Stomach smooth muscle (tissue), 2 donors: ENCODE measurements around the gene CLEC4E.
"Not testable (repeated sequence)": the region's sequence is repeated elsewhere in the genome, so short reads cannot be mapped to it uniquely, and the experiment has no call there.

Experiments used
- H3K27ac ChIP-seq: one replicate; pipeline ENCODE4 v1.7.0; 2013; ENCODE audit warnings: mild to moderate bottlenecking, low read length, inconsistent platforms
- H3K27me3 ChIP-seq, 2 donors: one replicate each; pipeline ENCODE4 v1.7.0; 2013; ENCODE audit warnings: low read length in 2 of 2; ENCODE audit not compliant: insufficient read depth in 2 of 2, control insufficient read depth in 1 of 2
- H3K36me3 ChIP-seq, 2 donors: one replicate each; pipeline ENCODE4 v1.7.0; 2013; ENCODE audit warnings: low read length in 2 of 2; ENCODE audit not compliant: control insufficient read depth in 2 of 2, insufficient read depth in 2 of 2
- H3K4me1 ChIP-seq: one replicate; pipeline ENCODE4 v1.7.0; 2013; ENCODE audit warnings: low read length; ENCODE audit not compliant: control insufficient read depth, insufficient read depth
- H3K4me3 ChIP-seq, 2 donors: one replicate each; pipeline ENCODE4 v1.7.0; 2013; ENCODE audit warnings: low read length in 2 of 2
- H3K9ac ChIP-seq, 2 donors: one replicate each; pipeline ENCODE4 v1.7.0; 2013; ENCODE audit warnings: low read length in 2 of 2, mild to moderate bottlenecking in 1 of 2
- H3K9me3 ChIP-seq, 2 donors: one replicate each; pipeline ENCODE4 v1.7.0; 2013; ENCODE audit warnings: low read length in 2 of 2; ENCODE audit not compliant: control insufficient read depth in 2 of 2
- donor health status: healthy.
- donor health status: Pancreatic carcinoma.

Gene CLEC4E, protein sequence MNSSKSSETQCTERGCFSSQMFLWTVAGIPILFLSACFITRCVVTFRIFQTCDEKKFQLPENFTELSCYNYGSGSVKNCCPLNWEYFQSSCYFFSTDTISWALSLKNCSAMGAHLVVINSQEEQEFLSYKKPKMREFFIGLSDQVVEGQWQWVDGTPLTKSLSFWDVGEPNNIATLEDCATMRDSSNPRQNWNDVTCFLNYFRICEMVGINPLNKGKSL

DNA sequence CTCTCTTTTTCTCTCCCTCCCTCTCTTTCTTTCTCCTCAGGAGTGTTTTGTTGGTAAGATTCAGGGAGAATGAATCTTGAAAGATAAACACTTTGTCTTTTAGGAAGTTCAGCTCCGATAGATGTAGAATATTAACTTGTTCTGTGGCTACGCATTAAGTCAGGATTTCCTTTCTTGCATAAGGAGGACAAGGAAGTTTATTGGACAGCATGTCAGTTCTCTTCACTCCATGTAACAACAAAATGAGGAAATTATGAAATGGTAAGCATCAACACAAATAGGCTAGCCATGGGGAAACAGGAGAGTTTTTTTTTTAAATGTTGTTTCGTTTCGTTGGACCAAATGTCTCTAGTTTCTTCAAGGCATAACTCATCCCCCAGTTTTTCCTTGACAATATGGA lies at the start of gene CLEC4E:
TSS of gene CLEC4E (minus strand) at position 75 of the 400 bp plus-strand sequence. CDS start 108 bp downstream, outside the sequence.
- not testable (repeated sequence) for H3K27me3 ChIP-seq, H3K36me3 ChIP-seq, H3K9me3 ChIP-seq, H3K27ac ChIP-seq, H3K4me3 ChIP-seq, H3K9ac ChIP-seq, H3K4me1 ChIP-seq

DNA sequence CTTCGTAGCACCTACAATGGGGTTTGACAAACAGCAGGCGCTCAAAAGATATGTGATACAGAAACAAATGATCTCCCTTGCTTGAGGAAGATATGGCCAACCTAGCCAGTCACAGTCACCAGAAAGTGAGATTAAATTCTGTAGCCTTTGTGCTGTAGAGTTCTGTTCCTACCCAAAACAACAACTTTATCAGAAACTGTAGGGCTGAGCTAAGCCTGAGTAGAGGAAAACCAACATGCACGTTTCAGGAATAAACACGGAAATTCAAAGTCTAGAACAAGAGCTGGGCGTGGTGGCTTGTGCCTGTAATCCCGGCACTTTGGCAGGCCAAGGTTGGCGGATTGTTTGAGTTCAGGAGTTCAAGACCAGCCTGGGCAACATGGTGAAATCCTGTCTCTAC lies 49.0 kb upstream of the CLEC4E start:
- Histone ChIP-seq H3K27me3 (no peaks in the 10 kb centered on the region), H3K36me3 (no peaks in the 10 kb centered on the region), H3K9me3 (no peaks in the 10 kb centered on the region), H3K9ac (no peak overlapping the region), H3K27ac (no peak overlapping the region), H3K4me3 (no peak overlapping the region), H3K4me1 (no peaks in the 10 kb centered on the region)

DNA sequence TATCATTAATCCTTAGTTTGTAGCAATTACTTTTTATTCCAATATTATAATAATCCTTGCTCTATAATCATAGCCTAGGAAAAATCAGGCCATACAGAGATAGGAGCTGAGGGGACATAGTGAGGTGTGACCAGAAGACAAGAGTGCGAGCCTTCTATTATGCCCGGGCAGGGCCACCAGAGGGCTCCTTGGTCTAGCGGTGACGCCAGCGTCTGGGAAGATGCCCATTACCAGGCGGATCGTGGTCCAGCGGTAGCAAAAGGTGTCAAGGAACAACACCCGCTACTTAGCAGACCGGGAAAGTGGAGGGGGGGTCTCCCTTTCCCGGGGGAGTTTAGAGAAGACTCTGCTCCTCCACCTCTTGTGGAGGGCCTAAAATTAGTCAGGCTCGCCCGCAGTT lies 43.8 kb upstream of the CLEC4E start:
- H3K4me1 ChIP-seq, H3K27ac ChIP-seq, H3K9ac ChIP-seq, H3K9me3 ChIP-seq, H3K27me3 ChIP-seq, H3K36me3 ChIP-seq, H3K4me3 ChIP-seq: not testable (repeated sequence)

DNA sequence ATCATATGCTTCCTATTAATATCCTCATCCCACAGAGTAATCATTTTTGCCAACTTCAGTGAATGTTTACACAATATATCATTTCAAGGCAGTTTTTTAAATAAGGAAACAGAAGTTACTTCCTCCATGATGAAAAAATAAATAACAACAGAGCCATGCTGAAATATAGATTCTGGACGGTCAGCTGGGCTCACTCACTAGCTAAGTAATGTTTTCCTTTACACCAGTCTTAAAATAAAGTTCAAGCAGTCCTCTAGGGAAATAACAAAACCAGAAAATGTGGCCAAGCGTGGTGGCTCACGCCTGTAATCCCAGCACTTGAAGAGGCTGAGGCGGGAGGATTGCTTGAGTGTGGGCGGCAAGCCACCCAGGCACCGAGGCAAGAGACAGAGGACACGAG lies 43.3 kb upstream of the CLEC4E start:
- no peak overlapping the region for H3K4me3 ChIP-seq
- H3K4me1 ChIP-seq: no peaks in the 10 kb centered on the region
- no peaks in the 10 kb centered on the region for H3K27me3 ChIP-seq
- H3K36me3 ChIP-seq: no peaks in the 10 kb centered on the region
- no peaks in the 10 kb centered on the region for H3K9me3 ChIP-seq
- H3K27ac ChIP-seq: no peak overlapping the region
- no peak overlapping the region for H3K9ac ChIP-seq

DNA sequence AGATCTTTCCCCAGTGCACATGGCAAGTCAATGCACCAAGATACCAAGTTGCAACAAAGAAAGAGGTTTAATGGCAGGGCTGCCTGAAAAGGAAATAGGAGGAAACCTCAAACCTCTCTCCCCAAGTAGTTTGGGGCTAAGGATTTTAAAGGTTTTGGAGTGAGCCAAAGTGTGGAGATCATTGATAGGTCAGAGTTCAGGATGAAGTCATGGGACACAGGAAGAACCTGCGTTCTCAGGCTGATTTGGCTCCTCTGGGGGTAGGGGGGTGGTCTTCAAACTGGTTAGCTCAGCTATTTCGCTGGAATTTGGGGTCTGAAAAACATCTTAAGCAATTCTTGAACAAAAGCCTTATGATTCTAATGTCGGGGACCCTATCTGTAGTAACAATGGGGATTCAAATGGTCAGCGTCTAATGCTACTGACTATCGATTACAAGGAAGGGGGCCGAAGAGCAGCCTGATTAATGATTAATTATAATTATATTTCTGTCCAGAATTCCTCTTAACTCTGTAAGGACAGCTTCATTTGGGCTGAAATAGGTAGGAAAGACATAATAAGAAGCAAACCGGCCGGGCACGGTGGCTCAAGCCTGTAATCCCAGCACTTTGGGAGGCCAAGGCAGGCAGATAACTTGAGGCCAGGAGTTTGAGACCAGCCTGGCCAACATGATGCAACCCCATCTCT lies 40.5 kb upstream of the CLEC4E start:
- H3K9me3 ChIP-seq: no peaks in the 10 kb centered on the region
- no peak overlapping the region for H3K9ac ChIP-seq
- H3K36me3 ChIP-seq: no peaks in the 10 kb centered on the region
- H3K27ac ChIP-seq: no peak overlapping the region
- H3K4me1 ChIP-seq: no peaks in the 10 kb centered on the region
- H3K27me3 ChIP-seq: no peaks in the 10 kb centered on the region
- no peak overlapping the region for H3K4me3 ChIP-seq

DNA sequence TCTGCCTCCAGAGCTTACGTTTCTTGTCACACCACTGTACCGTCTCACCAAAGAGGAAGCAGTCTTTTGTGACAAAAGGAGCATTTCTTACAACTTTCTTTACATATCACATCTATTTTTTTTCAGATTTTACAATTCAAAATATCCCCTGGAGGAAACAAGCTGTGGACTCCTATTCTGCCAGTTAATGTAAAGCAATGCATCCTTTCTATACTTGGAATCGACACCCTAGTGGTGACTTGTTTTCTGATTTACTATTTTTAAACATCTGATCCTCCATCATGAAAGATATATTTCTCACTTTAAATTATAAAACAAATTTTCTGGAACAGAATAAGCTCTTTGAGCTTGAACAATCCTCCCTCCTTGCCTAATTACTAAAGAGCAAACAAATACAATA lies 37.2 kb upstream of the CLEC4E start:
- Histone ChIP-seq H3K27ac (no peak overlapping the region), H3K36me3 (no peaks in the 10 kb centered on the region), H3K4me1 (no peaks in the 10 kb centered on the region), H3K9ac (no peak overlapping the region), H3K27me3 (no peaks in the 10 kb centered on the region), H3K9me3 (no peaks in the 10 kb centered on the region), H3K4me3 (no peak overlapping the region)

DNA sequence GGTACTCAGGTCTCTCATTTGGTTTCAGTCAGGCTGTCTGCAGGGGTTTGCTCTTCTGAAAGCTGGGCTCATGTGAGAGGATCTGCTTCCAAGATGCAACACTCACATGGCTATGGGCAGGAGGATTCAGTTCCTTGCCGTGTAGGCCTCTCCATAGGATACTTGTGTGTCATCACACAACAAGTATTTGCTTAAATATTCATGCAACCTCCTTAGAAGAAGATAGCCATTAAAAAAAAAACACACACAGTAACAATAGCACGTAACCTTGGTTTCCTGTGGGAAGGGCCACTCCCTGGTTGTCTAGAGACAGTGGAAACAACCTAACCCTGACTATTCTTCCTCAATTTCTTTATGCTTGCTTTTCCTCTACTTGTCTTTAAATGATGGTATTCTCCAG lies 31.8 kb upstream of the CLEC4E start:
- Histone ChIP-seq H3K9me3 (no peaks in the 10 kb centered on the region), H3K36me3 (no peaks in the 10 kb centered on the region), H3K27me3 (no peaks in the 10 kb centered on the region), H3K9ac (no peak overlapping the region), H3K4me3 (no peak overlapping the region), H3K27ac (no peak overlapping the region), H3K4me1 (no peaks in the 10 kb centered on the region)

DNA sequence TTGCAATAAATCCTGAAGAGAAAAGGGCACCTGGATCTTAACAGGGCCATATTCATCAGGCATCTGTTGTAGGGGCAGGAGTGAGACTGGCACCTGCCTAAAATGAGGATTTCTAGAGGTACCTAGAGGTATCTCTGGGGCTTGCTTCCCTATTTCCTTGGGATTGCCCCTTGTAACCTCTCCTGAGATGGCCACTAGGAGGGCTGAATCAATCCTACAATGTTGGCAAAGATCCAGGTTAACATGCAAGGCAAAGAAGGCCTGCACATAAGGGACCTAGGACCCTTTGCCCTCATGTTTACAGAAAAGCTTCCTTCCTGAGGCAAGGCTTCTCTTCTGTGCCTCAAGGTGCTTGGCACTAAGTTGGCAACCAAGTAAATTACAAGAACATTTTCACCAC lies 25.8 kb upstream of the CLEC4E start:
- no peaks in the 10 kb centered on the region for H3K27me3 ChIP-seq
- H3K4me3 ChIP-seq: no peak overlapping the region
- peaks cover 0 to 6% of the 10 kb centered on the region in 2 donors for H3K9me3 ChIP-seq
- H3K4me1 ChIP-seq: no peaks in the 10 kb centered on the region
- H3K36me3 ChIP-seq: no peaks in the 10 kb centered on the region
- no peak overlapping the region for H3K27ac ChIP-seq
- H3K9ac ChIP-seq: no peak overlapping the region

DNA sequence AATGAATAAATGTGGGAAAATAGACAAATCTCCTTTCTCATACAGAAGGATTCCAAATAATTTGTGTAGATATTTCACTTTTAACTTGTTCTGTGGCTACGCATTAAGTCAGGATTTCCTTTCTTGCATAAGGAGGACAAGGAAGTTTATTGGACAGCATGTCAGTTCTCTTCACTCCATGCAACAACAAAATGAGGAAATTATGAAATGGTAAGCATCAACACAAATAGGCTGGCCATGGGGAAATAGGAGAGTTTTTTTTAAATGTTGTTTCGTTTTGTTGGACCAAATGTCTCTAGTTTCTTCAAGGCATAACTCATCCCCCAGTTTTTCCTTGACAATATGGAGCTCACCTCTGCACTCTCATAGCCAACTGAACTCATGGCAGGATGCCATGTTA lies 25.3 kb upstream of the CLEC4E start:
- not testable (repeated sequence) for H3K36me3 ChIP-seq, H3K4me3 ChIP-seq, H3K9ac ChIP-seq, H3K27me3 ChIP-seq, H3K4me1 ChIP-seq, H3K27ac ChIP-seq, H3K9me3 ChIP-seq

DNA sequence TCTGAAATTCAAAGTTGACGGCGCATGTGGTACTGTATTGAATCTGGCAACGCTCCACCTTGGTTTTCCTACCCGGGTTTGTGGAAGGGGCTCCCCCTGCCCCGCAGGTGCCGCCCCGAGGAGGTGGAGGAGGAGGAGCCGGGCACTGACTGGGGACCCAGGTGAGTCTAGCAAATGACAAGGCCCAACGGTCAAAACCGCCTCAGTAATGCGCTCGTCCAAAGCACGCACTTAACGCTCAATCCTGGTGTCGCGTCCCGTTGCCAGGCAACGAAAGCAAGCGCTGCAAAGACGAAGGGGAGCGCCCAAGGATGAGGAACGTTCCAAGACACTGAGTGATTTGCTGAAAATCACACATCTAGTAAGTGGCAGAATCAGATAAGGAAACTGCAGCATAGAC lies 24.0 kb upstream of the CLEC4E start:
- H3K36me3 ChIP-seq: no peaks in the 10 kb centered on the region
- no peak overlapping the region for H3K27ac ChIP-seq
- no peaks in the 10 kb centered on the region for H3K4me1 ChIP-seq
- H3K4me3 ChIP-seq: no peak overlapping the region
- no peaks in the 10 kb centered on the region for H3K27me3 ChIP-seq
- H3K9me3 ChIP-seq: peaks cover 0 to 6% of the 10 kb centered on the region in 2 donors
- no peak overlapping the region for H3K9ac ChIP-seq

DNA sequence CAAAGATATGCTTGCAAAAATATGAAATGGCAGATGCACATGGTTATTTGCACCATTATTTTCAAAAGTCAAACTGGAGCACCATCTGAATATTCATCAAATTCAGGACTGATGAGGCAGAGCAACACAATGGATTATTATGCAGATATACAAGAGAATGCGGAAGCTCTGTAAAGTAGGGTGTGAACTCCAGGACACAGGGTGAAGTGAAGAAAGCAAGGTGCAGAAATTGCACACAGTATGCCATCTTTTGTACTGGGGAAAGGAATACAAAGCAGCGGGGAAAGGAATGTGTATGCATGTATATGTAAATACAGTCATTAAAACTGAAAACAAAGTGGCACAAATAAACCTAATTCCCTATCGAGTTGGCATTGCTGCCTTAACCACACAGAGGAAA lies 22.7 kb upstream of the CLEC4E start:
- H3K4me1 ChIP-seq: no peaks in the 10 kb centered on the region
- H3K9me3 ChIP-seq: peaks cover 0 to 6% of the 10 kb centered on the region in 2 donors
- H3K4me3 ChIP-seq: no peak overlapping the region
- no peak overlapping the region for H3K9ac ChIP-seq
- no peaks in the 10 kb centered on the region for H3K36me3 ChIP-seq
- H3K27me3 ChIP-seq: no peaks in the 10 kb centered on the region
- no peak overlapping the region for H3K27ac ChIP-seq
